H9 (cell line): Measurements from ENCODE around the gene NCOA6. TPM values are rescaled to one million over a fixed set of nuclear protein-coding genes. Genes with fewer than 3 reads are reported as not detected.
"Not testable (repeated sequence)": the region's sequence is repeated elsewhere in the genome, so short reads cannot be mapped to it uniquely, and the experiment has no call there.

Experiments used
- DNase-seq: peaks from one replicate; pipeline ENCODE4 v3.0.0-alpha.2; 2017
- H2AFZ ChIP-seq: one replicate; pipeline ENCODE4 v1.6.1; 2013; ENCODE audit warnings: mild to moderate bottlenecking, low read length, control low read depth, moderate library complexity
- H2AK5ac ChIP-seq: 2 replicates; pipeline ENCODE4 v1.6.1; 2013; ENCODE audit warnings: low read length, control low read depth, mixed read lengths; ENCODE audit not compliant: insufficient read length
- H2BK120ac ChIP-seq: one replicate; pipeline ENCODE4 v1.6.1; 2013; ENCODE audit warnings: low read depth, mild to moderate bottlenecking, low read length, control low read depth, inconsistent platforms; ENCODE audit not compliant: poor library complexity, severe bottlenecking
- H2BK12ac ChIP-seq: 2 replicates; pipeline ENCODE4 v1.6.1; 2013; ENCODE audit warnings: low read length, control low read depth, mixed read lengths, low read depth; ENCODE audit not compliant: insufficient read length
- H2BK15ac ChIP-seq: 2 replicates; pipeline ENCODE4 v1.6.1; 2013; ENCODE audit warnings: low read depth, low read length, control low read depth
- H2BK20ac ChIP-seq: one replicate; pipeline ENCODE4 v1.6.1; 2013; ENCODE audit warnings: low read depth, mild to moderate bottlenecking, low read length, control low read depth, inconsistent platforms; ENCODE audit not compliant: poor library complexity, severe bottlenecking
- H2BK5ac ChIP-seq: 2 replicates; pipeline ENCODE4 v1.6.1; 2013; ENCODE audit warnings: low read length, control low read depth, mixed read lengths; ENCODE audit not compliant: insufficient read length
- H3K14ac ChIP-seq: 2 replicates; pipeline ENCODE4 v1.6.1; 2013; ENCODE audit warnings: low read length, control low read depth; ENCODE audit not compliant: insufficient read depth
- H3K18ac ChIP-seq: 2 replicates; pipeline ENCODE4 v1.6.1; 2013; ENCODE audit warnings: low read depth, mild to moderate bottlenecking, mixed read lengths, low read length, control low read depth; ENCODE audit not compliant: insufficient read length
- H3K23ac ChIP-seq: 2 replicates; pipeline ENCODE4 v1.6.1; 2013; ENCODE audit warnings: low read length, control low read depth, mixed read lengths, low read depth; ENCODE audit not compliant: insufficient read length
- H3K23me2 ChIP-seq: 2 replicates; pipeline ENCODE4 v1.6.1; 2013; ENCODE audit warnings: low read depth, mild to moderate bottlenecking, mixed read lengths, low read length, control low read depth; ENCODE audit not compliant: insufficient read length, poor library complexity, severe bottlenecking
- H3K27ac ChIP-seq: 2 replicates; pipeline ENCODE4 v1.5.1; 2013; ENCODE audit warnings: low read length, control low read depth, mixed read lengths, low read depth; ENCODE audit not compliant: insufficient read length
- H3K27me3 ChIP-seq: 2 replicates; pipeline ENCODE4 v1.6.1; 2013; ENCODE audit warnings: low read length, control low read depth, inconsistent platforms; ENCODE audit not compliant: insufficient read depth
- H3K4ac ChIP-seq: 2 replicates; pipeline ENCODE4 v1.6.1; 2013; ENCODE audit warnings: low read depth, mild to moderate bottlenecking, control low read depth, inconsistent platforms, low read length, moderate library complexity
- H3K4me1 ChIP-seq: 2 replicates; pipeline ENCODE4 v1.6.1; 2013; ENCODE audit warnings: low read length, control low read depth, inconsistent platforms; ENCODE audit not compliant: insufficient read depth
- H3K4me2 ChIP-seq: 2 replicates; pipeline ENCODE4 v1.6.1; 2013; ENCODE audit warnings: low read length, control low read depth, mixed read lengths; ENCODE audit not compliant: insufficient read length, insufficient read depth
- H3K56ac ChIP-seq: 2 replicates; pipeline ENCODE4 v1.6.1; 2013; ENCODE audit warnings: low read depth, mild to moderate bottlenecking, mixed read lengths, low read length, control low read depth; ENCODE audit not compliant: insufficient read length
- H3K79me1 ChIP-seq: 2 replicates; pipeline ENCODE4 v1.6.1; 2013; ENCODE audit warnings: low read depth, mild to moderate bottlenecking, moderate library complexity, low read length, control low read depth, inconsistent platforms; ENCODE audit not compliant: insufficient read depth, poor library complexity, severe bottlenecking
- H3K79me2 ChIP-seq: 2 replicates; pipeline ENCODE4 v1.6.1; 2013; ENCODE audit warnings: low read length, control low read depth, inconsistent platforms; ENCODE audit not compliant: insufficient read depth
- H3K9ac ChIP-seq: 2 replicates; pipeline ENCODE4 v1.6.1; 2013; ENCODE audit warnings: low read length, control low read depth, mixed read lengths; ENCODE audit not compliant: insufficient read length; ENCODE audit errors: extremely low read depth
- H3K9me3 ChIP-seq: one replicate; pipeline ENCODE4 v1.6.1; 2013; ENCODE audit warnings: low read depth, low read length, inconsistent platforms; ENCODE audit not compliant: control insufficient read depth
- H3T11ph ChIP-seq: one replicate; pipeline ENCODE4 v1.6.1; 2013; ENCODE audit warnings: mild to moderate bottlenecking, low read length, control low read depth, inconsistent platforms
- H4K20me1 ChIP-seq: one replicate; pipeline ENCODE4 v1.6.1; 2013; ENCODE audit not compliant: control insufficient read depth, insufficient read length, insufficient read depth
- H4K5ac ChIP-seq: 2 replicates; pipeline ENCODE4 v1.6.1; 2013; ENCODE audit warnings: low read depth, mild to moderate bottlenecking, mixed read lengths, low read length, control low read depth; ENCODE audit not compliant: insufficient read length
- H4K8ac ChIP-seq: replicated peaks from 2 replicates; pipeline ENCODE4 v1.6.1; 2013; ENCODE audit warnings: low read length, control low read depth, mixed read lengths, low read depth; ENCODE audit not compliant: insufficient read length
- H4K91ac ChIP-seq: 2 replicates; pipeline ENCODE4 v1.6.1; 2013; ENCODE audit warnings: low read depth, mild to moderate bottlenecking, moderate library complexity, mixed read lengths, low read length, control low read depth; ENCODE audit not compliant: insufficient read length
- H3K27ac Mint-ChIP-seq, 3 experiments: 2 replicates in 2 of 3; 3 replicates in 1 of 3; pipeline ENCODE4 v1.8.0; 2020 to 2021; ENCODE audit warnings: mixed read lengths in 3 of 3, mild to moderate bottlenecking in 1 of 3, moderate library complexity in 1 of 3
- H3K27me3 Mint-ChIP-seq: 2 replicates; pipeline ENCODE4 v1.8.0; 2021; ENCODE audit warnings: low read depth, mild to moderate bottlenecking, moderate library complexity, mixed read lengths
- H3K36me3 Mint-ChIP-seq, 3 experiments: 2 replicates in 2 of 3; 3 replicates in 1 of 3; pipeline ENCODE4 v1.8.0; 2020 to 2021; ENCODE audit warnings: low read depth in 3 of 3, mixed read lengths in 3 of 3; ENCODE audit not compliant: insufficient read depth in 1 of 3
- H3K4me1 Mint-ChIP-seq, 2 experiments: 2 replicates each; pipeline ENCODE4 v1.8.0; 2020; ENCODE audit warnings: mixed read lengths in 2 of 2
- H3K4me3 Mint-ChIP-seq, 2 experiments: 2 replicates in 1 of 2; 3 replicates in 1 of 2; pipeline ENCODE4 v1.8.0; 2020 to 2021; ENCODE audit warnings: mild to moderate bottlenecking in 2 of 2, mixed read lengths in 2 of 2, moderate library complexity in 1 of 2
- H3K9me3 Mint-ChIP-seq, 2 experiments: 2 replicates in 1 of 2; 3 replicates in 1 of 2; pipeline ENCODE4 v1.8.0; 2020; ENCODE audit warnings: mild to moderate bottlenecking in 2 of 2, mixed read lengths in 2 of 2, moderate library complexity in 1 of 2
- WGBS: extraction: QIAGEN DNeasy Blood & Tissue Kit; methylation state at CpG from one replicate; pipeline ENCODE4 v1.1.7; 2013; ENCODE audit warnings: missing lambda C conversion rate, low lambda C conversion rate, mixed read lengths; ENCODE audit not compliant: insufficient read length; ENCODE audit errors: extremely low coverage; 5-methylcytosine and 5-hydroxymethylcytosine counted together
- total RNA-seq: library from RNA; stranded (reverse); gene quantifications from 2 replicates; pipeline ENCODE4 v1.2.1, GENCODE V29; 2021
- TF ChIP-seq, protein P1 (sequence below): fragments of 200-600 bp; sonication (generic); conservative IDR thresholded peaks from 3 replicates; pipeline ENCODE4 v1.8.0; 2021; ENCODE audit warnings: antibody characterized with exemption, mild to moderate bottlenecking

The NCOA6 gene
- total RNA-seq, 1 experiment from 2014 or later: 23.9 TPM

DNA sequence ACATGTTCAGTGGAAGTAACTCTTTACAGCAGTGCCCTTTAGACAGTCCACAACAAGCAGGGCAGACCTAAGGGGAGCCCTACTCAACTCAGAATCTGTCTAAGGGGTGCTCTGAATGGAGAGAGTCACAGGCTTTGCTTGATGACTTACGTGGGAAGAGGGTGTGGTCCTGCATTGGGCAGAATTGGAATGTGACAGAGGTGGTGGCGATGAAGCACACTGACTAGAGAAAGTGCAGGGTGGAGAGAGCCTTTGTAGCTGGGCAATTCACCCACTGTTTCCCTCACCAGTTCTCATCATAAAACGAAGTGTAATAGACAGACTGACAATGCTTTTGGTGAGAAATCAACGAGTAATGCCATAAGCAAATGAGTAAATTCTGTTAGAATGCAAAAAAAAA, 110.1 kb downstream of the NCOA6 start:
- no peaks in the 10 kb centered on the region for H3K79me2 ChIP-seq
- H3K9ac ChIP-seq: no peak overlapping the region
- no peaks in the 10 kb centered on the region for H3K4me1 ChIP-seq
- no peaks in the 10 kb centered on the region for H3K9me3 Mint-ChIP-seq
- H3K27ac ChIP-seq: no peak overlapping the region
- no CpG with 5 or more reads among the region's 4 CpGs for WGBS
- peaks cover 18% of the 10 kb centered on the region for H3K27me3 Mint-ChIP-seq
- H2BK12ac ChIP-seq: no peak overlapping the region
- no peak overlapping the region for H4K8ac ChIP-seq
- DNase-seq: no peak
- no peak overlapping the region for H4K5ac ChIP-seq
- no peaks in the 10 kb centered on the region for H3K79me1 ChIP-seq
- H3K4ac ChIP-seq: no peak overlapping the region
- H3K23ac ChIP-seq: no peak overlapping the region
- H3T11ph ChIP-seq: no peak overlapping the region
- no peaks in the 10 kb centered on the region for H3K9me3 ChIP-seq
- H3K27me3 ChIP-seq: peaks cover 6% of the 10 kb centered on the region; the same call in 1 of the 2 replicates
- H3K14ac ChIP-seq: no peak overlapping the region
- no peak overlapping the region for H2AK5ac ChIP-seq
- H3K23me2 ChIP-seq: no peaks in the 10 kb centered on the region
- H2BK20ac ChIP-seq: no peak overlapping the region
- no peak overlapping the region for H2BK120ac ChIP-seq
- TF ChIP-seq, protein P1, sequence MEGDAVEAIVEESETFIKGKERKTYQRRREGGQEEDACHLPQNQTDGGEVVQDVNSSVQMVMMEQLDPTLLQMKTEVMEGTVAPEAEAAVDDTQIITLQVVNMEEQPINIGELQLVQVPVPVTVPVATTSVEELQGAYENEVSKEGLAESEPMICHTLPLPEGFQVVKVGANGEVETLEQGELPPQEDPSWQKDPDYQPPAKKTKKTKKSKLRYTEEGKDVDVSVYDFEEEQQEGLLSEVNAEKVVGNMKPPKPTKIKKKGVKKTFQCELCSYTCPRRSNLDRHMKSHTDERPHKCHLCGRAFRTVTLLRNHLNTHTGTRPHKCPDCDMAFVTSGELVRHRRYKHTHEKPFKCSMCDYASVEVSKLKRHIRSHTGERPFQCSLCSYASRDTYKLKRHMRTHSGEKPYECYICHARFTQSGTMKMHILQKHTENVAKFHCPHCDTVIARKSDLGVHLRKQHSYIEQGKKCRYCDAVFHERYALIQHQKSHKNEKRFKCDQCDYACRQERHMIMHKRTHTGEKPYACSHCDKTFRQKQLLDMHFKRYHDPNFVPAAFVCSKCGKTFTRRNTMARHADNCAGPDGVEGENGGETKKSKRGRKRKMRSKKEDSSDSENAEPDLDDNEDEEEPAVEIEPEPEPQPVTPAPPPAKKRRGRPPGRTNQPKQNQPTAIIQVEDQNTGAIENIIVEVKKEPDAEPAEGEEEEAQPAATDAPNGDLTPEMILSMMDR: no peak
- H4K91ac ChIP-seq: no peak overlapping the region
- peaks cover 0 to 25% (median 0%) of the 10 kb centered on the region in 3 experiments; a peak in 2 of 7 replicates for H3K36me3 Mint-ChIP-seq
- no peak overlapping the region for H2AFZ ChIP-seq
- H3K4me2 ChIP-seq: no peak overlapping the region
- H3K4me1 Mint-ChIP-seq: peaks cover 3 to 5% of the 10 kb centered on the region in 2 experiments; a peak in 3 of 4 replicates
- no peaks in the 10 kb centered on the region for H4K20me1 ChIP-seq
- no peak overlapping the region for H3K4me3 Mint-ChIP-seq
- no peak overlapping the region for H2BK5ac ChIP-seq
- no peak overlapping the region for H3K18ac ChIP-seq
- H3K27ac Mint-ChIP-seq: no peak overlapping the region
- no peak overlapping the region for H3K56ac ChIP-seq
- no peak overlapping the region for H2BK15ac ChIP-seq

DNA sequence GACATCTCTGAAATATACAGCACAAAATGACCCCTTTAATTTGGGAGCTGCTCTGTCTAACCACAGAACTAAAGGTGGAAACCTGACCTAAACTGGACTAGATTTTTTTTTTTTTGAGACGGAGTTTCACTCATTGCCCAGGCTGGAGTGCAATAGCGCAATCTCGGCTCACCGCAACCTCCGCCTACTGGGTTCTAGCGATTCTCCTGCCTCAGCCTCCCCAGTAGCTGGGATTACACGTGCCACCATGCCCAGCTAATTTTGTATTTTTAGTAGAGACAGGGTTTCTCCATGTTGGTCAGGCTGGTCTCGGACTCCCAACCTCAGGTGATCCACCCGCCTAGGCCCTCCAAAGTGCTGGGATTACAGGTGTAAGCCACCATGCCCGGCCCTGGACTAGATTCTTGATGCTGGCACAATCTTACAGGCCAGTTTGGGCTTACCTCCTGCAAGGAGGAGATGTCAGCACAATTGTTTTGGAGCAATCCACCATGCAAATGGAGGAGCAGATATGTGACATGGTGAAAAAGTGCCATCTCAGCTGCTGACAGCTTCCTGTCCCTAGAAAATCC, 111.4 kb downstream of the NCOA6 start:
- not testable (repeated sequence) for H4K8ac ChIP-seq, H3K27me3 ChIP-seq, H3K9me3 Mint-ChIP-seq, H3K4me1 ChIP-seq, H4K91ac ChIP-seq, H4K5ac ChIP-seq, H2BK5ac ChIP-seq, H3K27ac ChIP-seq, H3K23me2 ChIP-seq, H3K4ac ChIP-seq, H3K4me1 Mint-ChIP-seq, H2BK120ac ChIP-seq, H4K20me1 ChIP-seq, H3K9me3 ChIP-seq, H2AFZ ChIP-seq, H2BK20ac ChIP-seq, H3T11ph ChIP-seq, H2BK15ac ChIP-seq, H3K14ac ChIP-seq, H3K4me2 ChIP-seq, H3K9ac ChIP-seq, H3K27ac Mint-ChIP-seq, DNase-seq, H2AK5ac ChIP-seq, H3K56ac ChIP-seq, H3K18ac ChIP-seq, H3K23ac ChIP-seq, H3K4me3 Mint-ChIP-seq, H2BK12ac ChIP-seq, H3K79me1 ChIP-seq, H3K79me2 ChIP-seq
- WGBS: no CpG with 5 or more reads among the region's 10 CpGs
- Mint-ChIP-seq H3K27me3 (peaks cover 24% of the 10 kb centered on the region), H3K36me3 (peaks cover 0 to 21% (median 0%) of the 10 kb centered on the region in 3 experiments; a peak in 2 of 7 replicates)
